Osteocyte (in vitro differentiated cells): Measurements from ENCODE around the gene NRBP1. TPM values are rescaled to one million over a fixed set of nuclear protein-coding genes. Genes with fewer than 3 reads are reported as not detected.

Experiments used
- DNase-seq: peaks from one replicate; pipeline ENCODE4 v3.0.0; 2021; ENCODE audit warnings: mixed read lengths; ENCODE audit not compliant: unreplicated experiment; ENCODE audit errors: extremely low spot score
- H3K27ac Mint-ChIP-seq: one replicate; pipeline ENCODE4 v1.8.0; 2021; ENCODE audit warnings: mild to moderate bottlenecking, mixed read lengths; ENCODE audit not compliant: unreplicated experiment
- H3K27me3 Mint-ChIP-seq: one replicate; pipeline ENCODE4 v1.8.0; 2021; ENCODE audit warnings: mixed read lengths; ENCODE audit not compliant: unreplicated experiment
- H3K36me3 Mint-ChIP-seq: one replicate; pipeline ENCODE4 v1.8.0; 2021; ENCODE audit warnings: mixed read lengths; ENCODE audit not compliant: unreplicated experiment
- H3K4me1 Mint-ChIP-seq: one replicate; pipeline ENCODE4 v1.8.0; 2021; ENCODE audit warnings: mixed read lengths; ENCODE audit not compliant: unreplicated experiment
- H3K4me3 Mint-ChIP-seq: one replicate; pipeline ENCODE4 v1.8.0; 2021; ENCODE audit warnings: mild to moderate bottlenecking, moderate library complexity, mixed read lengths; ENCODE audit not compliant: unreplicated experiment
- H3K9me3 Mint-ChIP-seq: one replicate; pipeline ENCODE4 v1.8.0; 2021; ENCODE audit warnings: mixed read lengths; ENCODE audit not compliant: unreplicated experiment
- CTCF ChIP-seq: fragments of 200-600 bp; sonication (generic); IDR thresholded peaks from 2 replicates; pipeline ENCODE4 v1.5.0; 2021; ENCODE audit warnings: antibody characterized with exemption, mild to moderate bottlenecking, moderate library complexity
- total RNA-seq: library from RNA; stranded (reverse); gene quantifications from 2 replicates; pipeline ENCODE4 v1.2.1, GENCODE V29; 2021

The NRBP1 gene
- total RNA-seq, 1 donor from 2014 or later: 129 TPM

- no peak for TF ChIP-seq CTCF
- H3K9me3 Mint-ChIP-seq: no peaks in the 10 kb centered on the region
- peaks cover 2% of the 10 kb centered on the region for H3K36me3 Mint-ChIP-seq
- H3K27ac Mint-ChIP-seq: no peak overlapping the region
- peaks cover 16% of the 10 kb centered on the region for H3K4me1 Mint-ChIP-seq
- no peak for DNase-seq
- no peak overlapping the region for H3K4me3 Mint-ChIP-seq
- H3K27me3 Mint-ChIP-seq: no peaks in the 10 kb centered on the region
Measured at GRCh38 chr2:27398962-27399361, 29.5 kb upstream of the NRBP1 start.

- Mint-ChIP-seq H3K27ac (peak overlapping the region; percentile 85), H3K4me1 (peaks cover 16% of the 10 kb centered on the region), H3K9me3 (no peaks in the 10 kb centered on the region), H3K4me3 (no peak overlapping the region), H3K27me3 (no peaks in the 10 kb centered on the region), H3K36me3 (peaks cover 2% of the 10 kb centered on the region)
- DNase-seq: no peak
- no peak for TF ChIP-seq CTCF
Measured at GRCh38 chr2:27400348-27401135, 27.9 kb upstream of the NRBP1 start.

GRCh38 chr2:27407798-27408491 lies 20.5 kb upstream of the NRBP1 start:
- Mint-ChIP-seq H3K9me3 (no peaks in the 10 kb centered on the region), H3K27me3 (no peaks in the 10 kb centered on the region), H3K4me1 (peaks cover 30% of the 10 kb centered on the region), H3K27ac (peak overlapping the region; percentile 88), H3K36me3 (peaks cover 4% of the 10 kb centered on the region), H3K4me3 (peak overlapping the region; percentile 89)
- DNase-seq: no peak
- TF ChIP-seq CTCF: peak; percentile 63

- Mint-ChIP-seq H3K27ac (peak overlapping the region; percentile 88), H3K9me3 (no peaks in the 10 kb centered on the region), H3K4me1 (peaks cover 29% of the 10 kb centered on the region), H3K27me3 (no peaks in the 10 kb centered on the region), H3K4me3 (peak overlapping the region; percentile 89), H3K36me3 (peaks cover 4% of the 10 kb centered on the region)
- no peak for DNase-seq
- no peak for TF ChIP-seq CTCF
Measured at GRCh38 chr2:27408601-27409320, 19.7 kb upstream of the NRBP1 start.
